NCI-H460 (cell line): ENCODE results near the gene MLLT3. TPM values are rescaled to one million over a fixed set of nuclear protein-coding genes. Genes with fewer than 3 reads are reported as not detected.

Experiments used
- small RNA-seq, 2 experiments: library from RNA; depleted of rRNA; stranded (forward); fragments of <200 nt; gene quantifications; one replicate each; pipeline ENCODE3, GENCODE V24; 2014
- total RNA-seq: library from RNA; depleted of rRNA; stranded (reverse); fragments of >200 nt; shearing (Covaris generic); gene quantifications from 2 replicates; pipeline ENCODE4 v1.2.3, GENCODE V29; 2014; rRNA removed

Gene MLLT3
- total RNA-seq, 1 experiment from 2014 or later, result 15.4 TPM

Small RNA genes within 50 kb of the gene (small RNA-seq; reads per million reads assigned to genes)
- gene MIR4473 (0.02 to 0.06 reads per million in 2 experiments), gene MIR4474 (0 to 0.18 reads per million in 2 experiments), gene RNU4-26P (0 reads per million in 2 experiments)

Other genes starting within 250 kb of the MLLT3 start
- 20.0 and 22.9 TPM in 2 replicates for gene FOCAD, start 61.8 kb upstream of the MLLT3 start, total RNA-seq